HAP-1 (cell line): ENCODE results near the gene ARHGDIG.

ENCODE experiments used
- DNase-seq, 2 experiments: peaks; one replicate each; pipeline ENCODE4 v3.0.0-alpha.2; 2016 to 2020; ENCODE audit warnings: low spot score in 2 of 2
- H3K27me3 ChIP-seq: fragments of 250-450 bp; sonication (Bioruptor Pico); 2 replicates; pipeline ENCODE4 v1.5.1; 2020; ENCODE audit warnings: low read depth, mild to moderate bottlenecking, moderate library complexity
- H3K36me3 ChIP-seq: fragments of 250-450 bp; sonication (Bioruptor Pico); replicated peaks from 2 replicates; pipeline ENCODE4 v1.5.1; 2020; ENCODE audit warnings: mild to moderate bottlenecking
- H3K4me1 ChIP-seq: fragments of 250-450 bp; sonication (Bioruptor Pico); 2 replicates; pipeline ENCODE4 v1.5.1; 2020; ENCODE audit warnings: mild to moderate bottlenecking
- H3K4me3 ChIP-seq: fragments of 250-450 bp; sonication (Bioruptor Pico); 2 replicates; pipeline ENCODE4 v1.5.1; 2020; ENCODE audit warnings: mild to moderate bottlenecking, moderate library complexity
- H3K9me3 ChIP-seq: fragments of 250-450 bp; sonication (Bioruptor Pico); 2 replicates; pipeline ENCODE4 v1.5.1; 2020; ENCODE audit warnings: mild to moderate bottlenecking, moderate library complexity
- in situ Hi-C: fragments of 300-500 bp; cut with MboI; formaldehyde crosslinking; loops from 3 replicates; pipeline ENCODE4 v1.14.3; 2020; ENCODE audit warnings: low sequenced_read_pairs, inconsistent platforms, mixed read lengths

Gene ARHGDIG

DNA sequence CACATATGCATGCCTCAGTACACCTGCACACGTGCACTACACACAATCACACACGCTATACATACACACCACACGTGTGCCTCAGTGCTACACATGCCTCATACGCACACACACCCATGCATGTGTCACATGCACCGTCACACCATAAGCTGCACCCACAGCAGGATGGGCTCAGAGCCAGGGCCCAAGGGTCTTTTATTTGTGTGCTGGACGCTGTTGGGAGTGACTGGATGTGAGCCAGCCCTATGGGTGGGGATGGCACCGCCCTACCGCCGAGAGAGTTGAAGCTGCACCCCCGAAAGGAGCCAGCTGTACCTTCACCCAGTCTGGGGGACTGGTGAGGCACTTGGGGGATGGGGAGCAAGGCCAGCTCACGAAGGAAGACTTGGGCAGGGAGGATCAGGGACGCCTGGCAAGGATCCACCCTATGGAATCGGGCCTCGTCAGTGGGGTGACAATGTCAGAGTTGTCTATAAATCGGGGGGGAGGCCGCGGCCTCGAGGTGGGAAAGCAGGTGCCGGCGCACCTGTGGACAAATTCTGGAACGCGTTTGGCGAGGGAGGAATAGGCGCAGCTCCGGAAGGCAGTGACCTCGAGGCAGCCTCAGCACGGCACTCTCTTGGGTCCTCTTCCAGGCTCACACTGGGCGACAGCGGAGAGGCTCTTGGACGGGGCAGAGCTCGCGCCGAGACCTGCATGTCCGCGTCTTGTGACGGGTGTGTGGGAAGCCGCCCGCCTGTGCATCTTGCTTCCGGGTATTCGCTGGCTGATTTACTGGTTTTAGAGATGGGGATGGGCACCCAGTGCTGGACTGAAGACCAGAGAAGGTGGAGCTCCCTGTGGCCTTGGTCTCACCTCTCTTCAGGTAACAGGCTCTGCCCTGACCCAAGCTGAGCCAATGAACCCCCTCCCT, 12.0 kb upstream of the ARHGDIG start:
- in situ Hi-C loops = no loop called here
- H3K36me3 ChIP-seq = peaks cover 3% of the 10 kb centered on the region

DNA sequence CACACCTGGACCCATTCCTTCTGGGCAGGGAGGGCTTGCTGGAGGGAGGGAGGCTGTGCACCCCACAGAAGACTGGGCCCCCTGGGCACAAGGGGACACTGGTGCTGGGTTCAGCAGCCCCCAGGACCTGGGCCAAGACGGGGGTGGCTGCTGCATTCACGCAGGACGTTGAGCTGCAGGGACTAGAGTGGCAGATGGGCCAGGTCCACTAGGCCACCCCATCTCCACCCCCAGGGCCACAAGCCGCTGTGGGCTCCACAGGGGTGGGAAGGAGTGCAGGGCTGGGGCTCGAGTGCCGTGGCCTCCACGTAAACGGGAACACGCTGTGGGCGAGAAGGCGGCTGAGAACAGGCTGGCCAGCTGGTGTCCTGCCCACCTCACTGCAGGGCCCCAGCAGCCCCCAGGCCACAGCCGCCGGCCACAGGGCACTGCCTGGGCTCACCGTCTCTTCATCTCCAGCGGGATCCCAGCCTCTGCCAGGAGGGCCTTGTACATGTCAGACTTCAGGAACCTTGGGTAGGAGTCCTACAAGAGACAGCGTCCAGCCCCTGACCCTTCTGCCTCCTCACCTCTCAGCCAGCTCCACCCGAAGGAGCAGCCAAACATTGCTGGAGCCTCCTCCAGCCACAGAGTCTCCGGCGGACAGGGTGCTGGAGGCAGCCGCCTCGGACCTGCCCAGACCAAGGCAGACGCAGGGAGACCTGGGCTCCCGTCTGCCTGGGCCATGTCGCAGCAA, 11.2 kb upstream of the ARHGDIG start:
- no peak for DNase-seq
- in situ Hi-C loops = no loop called here
- Histone ChIP-seq H3K36me3 (peaks cover 3% of the 10 kb centered on the region), H3K4me1 (no peaks in the 10 kb centered on the region; the same call in 1 of the 2 replicates), H3K4me3 (no peak overlapping the region), H3K9me3 (no peaks in the 10 kb centered on the region), H3K27me3 (no peaks in the 10 kb centered on the region)

More for the DNA sequence above, 12.0 kb upstream of the ARHGDIG start:
- Histone ChIP-seq H3K27me3 (no peaks in the 10 kb centered on the region), H3K9me3 (no peaks in the 10 kb centered on the region), H3K4me1 (no peaks in the 10 kb centered on the region; the same call in 1 of the 2 replicates), H3K4me3 (no peak overlapping the region)
- DNase-seq = no peak

DNA sequence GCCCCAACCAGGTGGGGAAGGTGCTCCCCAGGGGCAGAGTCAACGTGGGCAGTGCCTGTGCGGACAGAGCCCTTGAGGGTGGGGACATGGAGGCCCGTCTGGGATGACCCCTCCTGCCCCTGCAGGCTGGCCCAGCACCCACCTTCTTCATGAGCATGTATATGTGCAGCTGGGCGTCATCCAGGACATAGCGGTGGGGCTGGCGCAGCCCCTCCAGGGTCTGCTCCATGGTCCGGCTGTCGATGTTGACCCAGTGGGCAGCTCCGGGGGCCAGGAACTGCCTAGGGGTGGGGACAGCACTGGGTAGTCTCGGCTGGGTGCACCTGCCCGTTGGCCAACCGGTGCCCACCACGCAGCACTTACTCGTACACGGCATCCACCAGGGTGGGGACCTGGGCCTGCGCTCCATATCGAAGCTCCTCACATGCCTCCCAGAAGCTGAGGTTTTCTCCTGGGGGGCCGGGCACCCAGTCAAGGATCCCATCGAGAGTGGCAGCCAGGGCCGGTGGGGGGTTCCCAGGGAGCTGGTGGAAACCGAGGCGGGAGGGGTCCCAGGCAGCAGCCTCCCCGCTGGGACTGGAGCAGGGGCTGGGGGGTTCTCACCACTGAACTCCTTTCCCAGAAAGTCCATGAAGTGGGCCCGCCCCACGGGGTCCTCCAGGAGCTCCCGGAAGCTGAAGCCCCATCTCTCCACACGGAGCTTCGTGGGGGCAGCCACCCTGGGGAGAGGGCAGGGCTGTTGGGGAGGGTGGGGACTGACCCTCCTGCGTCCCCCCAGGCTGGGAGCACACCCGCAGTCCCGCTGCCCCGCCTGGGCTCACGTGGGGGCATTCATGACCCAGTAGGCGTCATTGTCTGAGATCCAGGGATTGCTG, 9.8 kb upstream of the ARHGDIG start:
- Histone ChIP-seq H3K36me3 (no peaks in the 10 kb centered on the region), H3K9me3 (no peaks in the 10 kb centered on the region), H3K27me3 (no peaks in the 10 kb centered on the region), H3K4me3 (no peak overlapping the region), H3K4me1 (no peaks in the 10 kb centered on the region; the same call in 1 of the 2 replicates)
- DNase-seq = no peak
- in situ Hi-C loops = no loop called here

DNA sequence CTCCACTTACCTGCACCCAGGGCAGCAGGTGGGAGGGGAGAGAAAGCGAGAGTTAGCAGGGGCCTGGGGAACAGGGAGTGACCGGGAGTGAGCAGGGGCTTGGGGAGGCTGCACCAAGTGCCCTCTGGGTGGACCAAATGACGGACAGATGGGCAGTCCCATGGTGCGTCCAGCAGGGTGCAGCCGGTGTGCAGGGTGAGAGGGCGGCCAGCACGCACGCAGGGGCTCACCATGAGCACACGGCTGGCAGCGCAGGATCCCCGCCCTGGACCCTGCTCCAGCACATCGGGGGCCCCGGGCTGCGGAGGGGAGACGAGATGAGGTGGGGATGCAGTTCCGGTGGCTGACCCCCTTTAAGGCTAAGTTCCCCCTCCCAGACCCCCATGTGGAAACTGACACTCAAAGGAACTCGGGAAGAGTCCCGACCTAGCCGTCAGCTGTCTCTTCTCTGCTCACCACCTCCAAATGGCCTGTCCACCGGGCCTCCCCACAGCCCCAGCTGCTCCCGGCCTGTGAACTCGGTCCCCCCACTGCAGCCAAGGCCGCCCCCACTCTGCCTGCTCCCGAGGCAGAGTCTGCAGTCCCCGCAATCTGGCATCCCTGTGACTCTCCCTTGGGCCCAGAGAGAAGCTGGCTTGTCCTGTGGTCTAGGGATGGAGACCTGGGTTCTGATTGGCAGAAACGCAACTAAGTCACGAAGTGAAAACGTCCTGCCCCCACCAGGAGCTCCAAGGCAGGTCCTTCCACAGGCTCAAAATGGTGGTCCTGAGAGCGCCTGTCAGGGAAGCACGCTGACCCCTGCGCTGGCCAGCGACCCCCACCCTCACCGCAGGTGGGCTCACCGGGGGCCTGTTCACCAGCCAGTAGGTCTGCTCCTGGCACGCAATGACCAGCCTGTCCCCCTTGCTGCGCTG, 7.5 kb upstream of the ARHGDIG start:
- Histone ChIP-seq H3K27me3 (no peaks in the 10 kb centered on the region), H3K4me1 (no peaks in the 10 kb centered on the region; the same call in 1 of the 2 replicates), H3K9me3 (no peaks in the 10 kb centered on the region), H3K4me3 (no peak overlapping the region), H3K36me3 (no peaks in the 10 kb centered on the region)
- no peak for DNase-seq
- in situ Hi-C loops = no loop called here

DNA sequence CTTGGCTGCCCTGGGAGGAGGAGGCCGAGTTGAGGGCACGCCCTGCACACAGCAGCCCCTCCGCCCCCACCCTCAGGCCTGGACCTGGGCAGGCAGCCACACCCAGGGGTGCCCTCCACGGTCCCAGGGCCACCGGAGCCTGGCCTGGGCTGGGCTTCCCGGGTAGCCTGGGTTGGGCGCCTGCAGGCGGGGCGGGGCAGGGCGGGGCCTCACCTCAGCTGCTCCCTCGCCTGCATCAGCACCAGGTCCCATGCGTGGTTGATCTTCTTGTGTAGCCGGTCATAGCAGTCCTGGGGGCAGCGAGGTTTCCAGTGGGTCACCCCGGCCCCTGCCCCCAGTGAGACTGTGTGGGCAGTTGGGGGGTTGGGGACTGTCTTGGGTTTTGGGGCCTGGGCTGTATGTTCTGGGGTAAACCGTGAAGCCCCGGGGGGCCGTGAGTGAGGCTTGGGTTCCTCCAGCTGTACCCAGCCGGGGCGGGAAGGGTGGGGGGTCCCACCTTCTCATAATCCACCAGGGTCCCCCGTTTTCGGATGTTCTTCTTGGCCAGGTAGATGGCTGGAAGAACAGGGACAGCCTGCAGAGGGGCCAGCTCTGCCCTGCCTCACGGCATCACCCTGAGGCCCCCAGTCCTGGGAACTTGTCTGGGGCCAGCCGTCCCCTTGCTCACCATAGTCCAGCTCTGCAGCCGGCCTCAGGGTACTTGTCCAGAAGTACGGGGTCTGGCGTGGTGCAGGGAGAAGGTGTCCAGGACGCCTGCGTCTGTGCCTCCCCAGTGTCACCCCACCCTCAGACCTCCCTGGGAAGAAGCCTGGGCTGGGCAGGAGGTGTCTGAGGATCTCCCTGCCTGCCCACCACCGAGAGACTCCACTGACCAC, 6.6 kb upstream of the ARHGDIG start:
- Histone ChIP-seq H3K9me3 (no peaks in the 10 kb centered on the region), H3K4me1 (no peaks in the 10 kb centered on the region; the same call in 1 of the 2 replicates), H3K4me3 (no peak overlapping the region), H3K27me3 (no peaks in the 10 kb centered on the region), H3K36me3 (no peaks in the 10 kb centered on the region)
- in situ Hi-C loops = no loop called here
- peak in 1 of 2 experiments; percentile 66 for DNase-seq

DNA sequence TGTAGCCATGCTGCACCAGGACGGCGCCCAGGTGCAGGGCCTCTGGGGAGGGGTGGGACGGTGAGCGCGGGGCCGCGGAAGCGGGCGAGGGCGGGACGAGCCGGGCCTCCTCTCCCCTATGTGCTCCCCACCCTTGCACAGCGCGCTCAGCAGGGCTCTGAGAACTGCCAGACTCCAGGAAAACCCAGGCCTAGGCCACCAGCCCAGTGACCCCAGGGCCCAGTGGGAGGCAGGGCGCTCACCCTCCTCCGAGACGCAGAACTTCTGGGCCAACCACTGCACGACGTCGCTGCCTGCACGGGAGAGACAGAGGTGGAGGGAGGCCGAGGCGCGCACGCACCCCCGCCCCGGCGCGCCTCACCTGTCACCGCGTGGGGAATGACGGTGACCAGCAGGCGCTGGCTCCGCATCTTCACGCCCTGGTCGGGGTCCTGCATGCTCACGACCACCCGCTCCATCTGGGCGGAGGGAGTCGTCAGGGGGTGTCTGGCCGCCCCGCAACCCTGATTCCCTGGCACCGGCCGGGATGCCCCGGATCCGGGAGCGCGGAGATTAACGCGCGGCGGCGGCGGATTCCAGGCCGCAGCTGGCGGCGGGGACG, 5.2 kb upstream of the ARHGDIG start:
- in situ Hi-C loops = no loop called here
- no peak overlapping the region for H3K4me3 ChIP-seq
- H3K9me3 ChIP-seq = no peaks in the 10 kb centered on the region
- H3K4me1 ChIP-seq = no peaks in the 10 kb centered on the region; the same call in 1 of the 2 replicates
- H3K36me3 ChIP-seq = no peaks in the 10 kb centered on the region
- no peak for DNase-seq
- H3K27me3 ChIP-seq = no peaks in the 10 kb centered on the region

DNA sequence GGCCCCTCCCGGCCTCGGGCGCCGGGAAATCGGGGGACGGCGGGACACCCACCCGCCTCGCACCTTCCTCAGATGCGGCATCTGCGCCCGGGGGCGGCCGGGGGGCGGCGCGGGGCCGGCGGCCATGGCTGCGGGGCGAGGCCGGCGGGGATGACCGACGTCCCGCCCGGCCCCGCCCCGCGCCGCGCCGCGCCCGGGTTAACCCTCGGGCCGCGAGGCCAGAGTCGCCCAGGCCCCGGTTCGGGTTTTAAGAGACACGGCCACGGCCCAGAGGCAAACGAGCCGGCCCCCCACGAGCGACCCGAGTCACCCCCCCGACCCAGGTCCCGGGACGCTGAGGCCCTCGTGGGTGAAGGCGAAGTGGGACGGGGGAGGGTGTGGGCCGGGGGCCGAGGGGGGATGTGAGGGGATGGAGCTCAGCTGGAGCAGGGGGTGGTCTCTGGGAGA, 4.6 kb upstream of the ARHGDIG start, which contains the start of gene RGS11:
Gene RGS11 (minus strand): TSS at position 159 of the 447 bp plus-strand sequence. CDS start 33 bp downstream, at position 126.
- Histone ChIP-seq H3K9me3 (no peaks in the 10 kb centered on the region), H3K4me1 (no peaks in the 10 kb centered on the region; the same call in none of the 2 replicates), H3K4me3 (no peak within 1 kb of the TSS), H3K27me3 (no peaks in the 10 kb centered on the region), H3K36me3 (no peaks in the 10 kb centered on the region)
- in situ Hi-C loops = no loop called here
- DNase-seq = no peak

DNA sequence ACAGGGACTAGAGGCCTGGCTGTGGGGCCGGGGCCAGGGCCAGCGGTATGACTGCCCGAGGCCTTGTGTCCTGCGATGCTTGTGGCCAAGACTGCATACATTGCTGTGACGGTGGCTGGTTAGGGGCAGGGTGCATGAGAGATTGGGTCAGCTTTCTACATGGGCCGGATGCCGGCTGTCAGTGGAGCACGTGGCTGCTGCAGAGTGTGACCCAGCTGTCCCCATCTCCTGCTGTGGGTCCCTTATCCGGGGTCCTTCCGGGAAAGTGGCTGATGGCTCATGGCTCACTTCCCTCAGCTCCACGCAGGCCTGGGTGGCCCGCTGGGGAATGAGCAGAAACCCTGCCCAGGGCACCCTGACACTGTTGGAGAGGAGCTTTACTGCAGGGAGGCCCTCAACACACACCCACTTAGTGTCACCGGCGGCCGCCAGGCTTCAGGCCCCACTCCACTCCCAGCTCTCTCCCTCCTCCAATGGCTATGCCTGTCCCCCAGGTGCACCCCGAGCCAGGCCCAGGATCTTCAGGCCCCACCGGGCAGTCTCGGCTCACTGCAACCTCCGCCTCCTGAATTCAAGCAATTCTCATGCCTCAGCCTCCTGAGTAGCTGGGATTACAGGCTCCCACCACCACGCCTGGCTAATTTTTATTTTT, 3.8 kb upstream of the ARHGDIG start:
- H3K27me3 ChIP-seq = no peaks in the 10 kb centered on the region
- H3K36me3 ChIP-seq = no peaks in the 10 kb centered on the region
- H3K9me3 ChIP-seq = no peaks in the 10 kb centered on the region
- peaks cover 4% of the 10 kb centered on the region for H3K4me1 ChIP-seq
- no peak for DNase-seq
- in situ Hi-C loops = no loop called here
- H3K4me3 ChIP-seq = no peak overlapping the region

DNA sequence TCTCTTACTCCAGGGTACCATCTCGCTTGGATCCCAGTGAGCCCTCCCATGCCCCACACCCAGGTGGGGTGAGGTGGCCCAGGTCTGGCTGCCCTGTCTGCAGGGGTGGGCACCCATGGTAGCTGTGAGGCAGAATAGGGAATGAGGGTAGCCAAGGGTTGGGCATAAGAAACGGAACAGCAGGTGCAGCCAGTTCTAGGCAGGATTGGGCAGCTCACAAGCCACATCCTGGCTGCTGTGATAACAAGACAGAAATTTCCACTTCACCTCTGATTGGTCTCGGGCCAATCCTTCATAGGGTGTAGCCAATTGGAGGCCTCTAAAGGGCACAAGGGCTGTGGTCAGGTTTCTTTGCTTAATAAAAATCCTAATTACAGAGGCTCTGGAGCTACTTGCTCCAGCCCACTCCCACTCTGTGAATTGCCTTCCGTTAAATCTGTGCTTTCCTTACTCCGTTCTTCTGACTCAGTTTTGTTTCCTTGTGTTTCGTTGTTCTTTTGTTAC, 1.5 kb upstream of the ARHGDIG start:
- Histone ChIP-seq H3K4me1 (peaks cover 4% of the 10 kb centered on the region), H3K27me3 (no peaks in the 10 kb centered on the region), H3K4me3 (no peak overlapping the region), H3K9me3 (no peaks in the 10 kb centered on the region), H3K36me3 (no peaks in the 10 kb centered on the region)
- DNase-seq = no peak
- in situ Hi-C loops = no loop called here

DNA sequence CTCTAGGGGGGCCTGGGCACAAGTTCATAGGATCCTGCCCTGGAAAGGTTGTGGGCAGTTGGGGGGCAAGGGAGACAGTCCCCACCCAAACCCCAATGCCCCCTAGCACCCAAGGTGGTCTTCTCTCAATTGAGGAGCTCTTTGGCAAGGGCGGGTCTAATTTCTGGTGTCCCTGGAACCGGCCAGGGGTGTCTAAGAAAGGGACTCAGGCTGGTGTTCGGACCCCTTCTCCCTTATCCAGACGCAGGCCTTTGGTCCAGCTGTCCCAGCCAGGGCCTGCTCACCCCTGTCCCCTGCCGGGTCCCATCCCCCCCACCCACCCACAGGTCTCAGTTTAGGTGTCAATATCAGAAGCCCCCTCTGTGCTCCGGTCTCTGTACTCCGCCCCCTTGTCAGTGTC, 860 bp upstream of the ARHGDIG start:
- Histone ChIP-seq H3K36me3 (peaks cover 2% of the 10 kb centered on the region), H3K9me3 (no peaks in the 10 kb centered on the region), H3K27me3 (no peaks in the 10 kb centered on the region), H3K4me3 (no peak overlapping the region; the same call in 1 of the 2 replicates), H3K4me1 (peaks cover 4% of the 10 kb centered on the region)
- DNase-seq = no peak
- in situ Hi-C loops = no loop called here

DNA sequence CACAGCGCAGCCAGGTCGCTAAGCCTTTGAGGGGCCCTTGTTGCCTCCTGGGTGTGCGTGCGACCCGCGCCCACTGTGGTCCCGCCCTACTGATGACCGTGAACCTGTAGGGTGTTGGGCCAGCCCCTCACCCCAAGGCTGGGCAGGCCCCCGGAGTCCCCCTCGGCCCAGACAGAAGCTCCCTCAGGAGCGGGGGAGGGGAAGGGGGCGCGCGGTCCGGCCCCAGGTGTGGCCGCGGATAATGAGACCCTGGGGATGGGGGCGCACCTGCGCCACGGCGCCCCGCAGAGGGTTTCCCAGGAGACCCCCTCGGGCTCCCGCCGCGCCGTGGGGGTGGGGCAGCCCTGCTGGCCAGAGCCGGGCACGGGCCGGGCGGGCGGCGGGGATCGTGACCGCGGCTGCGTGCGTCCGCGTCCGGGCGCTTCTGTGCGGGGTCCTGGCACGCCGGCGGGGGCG, 358 bp upstream of the ARHGDIG start:
- in situ Hi-C loops = no loop called here
- Histone ChIP-seq H3K4me3 (peak overlapping the region; percentile 28), H3K9me3 (no peaks in the 10 kb centered on the region), H3K4me1 (peaks cover 4% of the 10 kb centered on the region), H3K27me3 (no peaks in the 10 kb centered on the region), H3K36me3 (peaks cover 7% of the 10 kb centered on the region)
- DNase-seq = no peak
